ENCODE results near the gene FAM72A. TPM values are rescaled to one million over a fixed set of nuclear protein-coding genes. Genes with fewer than 3 reads are reported as not detected.
A peak's percentile ranks its signal among the peaks of the same experiment; 100 is the strongest.
"Not testable (repeated sequence)": the region's sequence is repeated elsewhere in the genome, so short reads cannot be mapped to it uniquely, and the experiment has no call there.

Gene FAM72A
- total and polyA plus RNA-seq, 12 donors = 0.52 to 8.9 (median 3.4) TPM

- H3K27me3 ChIP-seq; H3K4me3 ChIP-seq; H3K4me1 ChIP-seq (replicated peaks in 1 of 2); H3K9me3 ChIP-seq (replicated peaks in 1 of 3); intact Hi-C loops (cut with DNase I); H3K36me3 ChIP-seq (replicated peaks in 1 of 2); H3K27ac ChIP-seq: not testable (repeated sequence)
- TF ChIP-seq CTCF (IDR thresholded peaks at IDR 0.05) = peak in 4 of 6 experiments; percentile 14 to 27 (median 20)
- DNase-seq = peak in 4 of 7 donors; percentile 8 to 30 (median 14)
- WGBS, 4 donors = 64 to 79% (median 72%) methylated on average over 5 to 7 of the region's 7 CpGs
Measured at GRCh38 chr1:206174182-206174868, 28.3 kb downstream of the FAM72A start.

- DNase-seq; H3K36me3 ChIP-seq (replicated peaks in 1 of 2); intact Hi-C loops (cut with DNase I); H3K4me3 ChIP-seq; H3K9me3 ChIP-seq (replicated peaks in 1 of 3); H3K27ac ChIP-seq; H3K4me1 ChIP-seq (replicated peaks in 1 of 2); H3K27me3 ChIP-seq: not testable (repeated sequence)
- WGBS, 4 donors = 95 to 100% (median 100%) methylated on average over 1 of the region's 2 CpGs
Measured at GRCh38 chr1:206173110-206173719, 29.4 kb downstream of the FAM72A start.

- intact Hi-C loops (cut with DNase I); H3K36me3 ChIP-seq (replicated peaks in 1 of 2); H3K9me3 ChIP-seq (replicated peaks in 1 of 3); H3K4me3 ChIP-seq; H3K27ac ChIP-seq; H3K4me1 ChIP-seq (replicated peaks in 1 of 2); H3K27me3 ChIP-seq: not testable (repeated sequence)
- 24 to 42% (median 27%) methylated on average over 1 to 2 of the region's 3 CpGs for WGBS, 4 donors
- peak in 2 of 7 donors; percentile 26 to 30 for DNase-seq
Measured at GRCh38 chr1:206169794-206170193, 32.8 kb downstream of the FAM72A start.

- H3K4me3 ChIP-seq; H3K4me1 ChIP-seq (replicated peaks in 1 of 2); H3K27me3 ChIP-seq; H3K9me3 ChIP-seq (replicated peaks in 1 of 3); intact Hi-C loops (cut with DNase I); H3K36me3 ChIP-seq (replicated peaks in 1 of 2): not testable (repeated sequence)
- H3K27ac ChIP-seq = peak overlapping the region in 1 of 5 donors; percentile 32
- DNase-seq = peak in 1 of 7 donors; percentile 6
- WGBS, 4 donors = 7 to 20% (median 11%) methylated on average over 3 to 5 of the region's 10 CpGs
Measured at GRCh38 chr1:206167350-206168029, 35.1 kb downstream of the FAM72A start.

- intact Hi-C loops (cut with DNase I) = no loop called here
- no peak for DNase-seq
- H3K4me3 ChIP-seq = no peak overlapping the region
- H3K4me1 ChIP-seq (replicated peaks in 1 of 2) = no peaks in the 10 kb centered on the region
- H3K27ac ChIP-seq = no peak overlapping the region
- TF ChIP-seq POLR2A (IDR thresholded peaks at IDR 0.05) (no peak), CTCF (IDR thresholded peaks at IDR 0.05) (no peak)
- H3K36me3 ChIP-seq (replicated peaks in 1 of 2) = no peaks in the 10 kb centered on the region
- H3K27me3 ChIP-seq = no peaks in the 10 kb centered on the region
- WGBS, 4 donors = 62 to 90% (median 77%) methylated on average over 3 of the region's 3 CpGs
- H3K9me3 ChIP-seq (replicated peaks in 1 of 3) = no peaks in the 10 kb centered on the region
Measured at GRCh38 chr1:206145771-206146290, 56.8 kb downstream of the FAM72A start.
